M059J (cell line): Measurements from ENCODE around the gene WNK1. TPM values are rescaled to one million over a fixed set of nuclear protein-coding genes. Genes with fewer than 3 reads are reported as not detected.
"Not testable (repeated sequence)": the region's sequence is repeated elsewhere in the genome, so short reads cannot be mapped to it uniquely, and the experiment has no call there.

Source experiments
- DNase-seq: peaks from one replicate; pipeline ENCODE4 v3.0.0-alpha.2; 2012; ENCODE audit warnings: low read depth
- total RNA-seq: library from RNA; depleted of rRNA; stranded (reverse); fragments of >200 nt; shearing (Covaris generic); gene quantifications from 2 replicates; pipeline ENCODE4 v1.2.3, GENCODE V29; 2014

WNK1 gene
- total RNA-seq, 1 experiment from 2014 or later = 40.7 TPM

- no peak for DNase-seq
These were observed 11.5 kb upstream of the WNK1 start for GRCh38 chr12:740921-741320.

- no peak for DNase-seq
These were observed 2.6 kb upstream of the WNK1 start for GRCh38 chr12:749751-750270.

DNA sequence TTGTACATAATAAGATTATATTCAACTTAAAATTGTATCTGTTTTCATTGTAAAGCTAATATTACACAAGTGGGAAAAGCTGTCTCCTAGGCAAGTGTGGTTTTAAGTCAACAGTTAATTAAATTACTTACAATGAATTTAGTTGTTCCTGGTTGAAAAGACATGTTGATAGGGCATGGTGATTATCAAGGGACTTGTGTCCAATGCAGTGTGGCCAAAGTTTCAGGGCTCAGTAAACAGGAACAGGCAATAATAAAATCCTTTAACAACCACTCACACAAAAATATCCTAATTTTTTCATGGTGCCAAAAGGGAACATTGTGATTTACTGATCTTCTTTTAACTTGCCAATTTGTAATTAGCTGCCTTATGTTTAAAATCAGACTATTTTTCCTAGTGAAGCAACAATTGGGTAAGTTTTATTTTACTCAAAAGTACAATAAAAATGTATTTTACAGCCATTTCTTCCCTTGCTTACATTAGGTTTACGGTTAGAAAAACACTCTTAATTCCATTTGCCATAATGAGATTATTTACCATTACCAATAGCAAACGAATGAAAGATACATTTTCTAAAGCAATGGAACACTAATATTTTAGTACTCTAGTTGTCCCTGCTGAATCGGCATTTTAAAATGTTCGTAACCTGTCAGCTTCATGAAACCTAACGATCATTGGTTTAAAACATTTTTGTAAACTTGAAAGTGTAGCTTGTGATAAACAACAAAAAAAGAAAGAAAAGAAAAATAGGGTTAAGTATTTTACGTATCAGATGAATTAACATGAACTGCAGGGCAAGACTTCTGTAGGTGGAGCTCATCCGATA lies 1.8 kb upstream of the WNK1 start:
- DNase-seq = no peak

- DNase-seq = peak; percentile 95
These were observed 984 bp upstream of the WNK1 start for GRCh38 chr12:751192-751998.

DNA sequence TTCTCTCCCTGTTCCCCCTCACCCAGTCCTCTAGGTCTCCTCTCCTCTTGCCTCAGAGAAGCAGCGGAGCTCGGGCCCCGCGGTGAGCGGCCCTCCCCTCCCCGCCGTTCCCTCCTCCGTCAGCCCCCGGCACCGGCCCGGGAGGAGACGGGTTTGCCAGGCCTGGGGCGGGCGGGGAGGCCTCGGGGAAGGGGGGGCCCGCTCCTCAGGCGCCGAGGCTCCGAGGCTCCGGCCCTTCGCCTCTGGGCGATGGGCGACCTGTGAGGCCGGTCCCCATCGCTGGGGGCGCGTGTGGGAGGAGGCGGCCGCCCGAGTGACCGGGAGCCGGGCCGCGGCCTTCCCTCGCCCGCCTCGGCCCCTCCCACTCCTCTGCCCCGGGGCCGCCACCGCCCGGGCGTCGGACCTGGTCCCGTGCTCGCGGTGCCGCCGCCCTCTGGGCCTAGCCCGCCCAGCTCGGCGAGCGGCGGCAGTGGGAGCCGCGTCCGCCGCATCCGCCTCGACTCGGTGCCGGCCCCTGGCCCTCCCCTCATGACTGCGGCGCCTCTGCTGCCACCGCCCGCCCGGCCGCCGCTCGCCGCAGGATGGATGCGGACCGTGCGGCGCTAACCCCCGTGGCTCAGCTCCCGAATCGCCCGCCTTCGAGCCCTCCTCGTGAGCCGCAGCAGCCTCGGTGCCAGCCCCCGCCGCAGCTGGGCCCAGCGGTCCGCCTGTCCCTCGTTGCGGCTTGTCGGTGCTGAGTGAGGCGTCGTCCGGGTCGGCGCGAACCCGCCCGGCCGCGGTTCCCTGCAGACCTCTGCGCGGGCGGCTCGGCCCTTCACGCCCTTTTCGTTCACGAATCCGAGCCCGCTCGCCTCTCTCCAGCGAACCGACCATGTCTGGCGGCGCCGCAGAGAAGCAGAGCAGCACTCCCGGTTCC lies 574 bp downstream of the WNK1 start:
- peak; percentile 51 for DNase-seq

- peak; percentile 42 for DNase-seq
These were observed 1.5 kb downstream of the WNK1 start for GRCh38 chr12:753611-754472.

DNA sequence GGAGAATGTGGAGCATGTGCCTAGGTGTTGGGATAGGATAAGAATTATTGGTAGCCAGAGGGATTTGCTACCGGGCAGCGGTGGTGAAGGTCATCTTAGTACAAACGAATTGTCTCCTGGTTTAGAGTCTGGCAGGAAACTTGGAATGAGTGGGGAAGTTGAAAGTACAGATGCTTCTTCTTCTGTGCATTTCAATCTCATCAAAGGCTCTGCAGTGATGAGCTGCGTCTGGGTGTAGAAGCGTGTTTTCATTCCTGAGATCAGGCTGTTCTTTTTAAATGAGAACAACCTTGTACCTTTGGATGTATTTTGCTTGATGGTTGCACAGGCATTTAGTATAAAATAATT lies 2.1 kb downstream of the WNK1 start:
- peak; percentile 54 for DNase-seq

GRCh38 chr12:754851-755562 lies 2.6 kb downstream of the WNK1 start:
- peak; percentile 71 for DNase-seq

- DNase-seq = no peak
These were observed 7.2 kb downstream of the WNK1 start for GRCh38 chr12:759628-760027.

GRCh38 chr12:761256-761655 lies 8.9 kb downstream of the WNK1 start:
- DNase-seq = peak; percentile 14

GRCh38 chr12:765840-766239 lies 13.5 kb downstream of the WNK1 start:
- DNase-seq = no peak

DNA sequence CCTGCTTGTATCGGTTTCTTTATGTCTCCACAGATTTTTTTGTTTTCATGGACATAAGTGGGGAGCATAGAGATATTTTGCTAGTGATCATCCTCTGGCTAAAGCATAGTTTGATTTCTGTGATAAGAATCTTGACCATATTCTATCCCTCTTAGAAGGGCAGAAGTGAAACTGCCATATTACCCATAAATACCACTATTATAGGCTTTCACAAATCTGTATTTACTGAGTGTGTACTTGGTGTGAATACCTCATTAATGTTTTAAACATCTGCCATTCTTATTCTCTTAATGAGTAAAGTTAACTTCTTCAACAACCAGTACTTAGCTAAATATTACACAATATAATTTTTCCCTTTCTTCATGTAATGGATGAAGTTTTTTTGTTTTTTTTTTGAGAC lies 16.1 kb downstream of the WNK1 start:
- DNase-seq = no peak

DNA sequence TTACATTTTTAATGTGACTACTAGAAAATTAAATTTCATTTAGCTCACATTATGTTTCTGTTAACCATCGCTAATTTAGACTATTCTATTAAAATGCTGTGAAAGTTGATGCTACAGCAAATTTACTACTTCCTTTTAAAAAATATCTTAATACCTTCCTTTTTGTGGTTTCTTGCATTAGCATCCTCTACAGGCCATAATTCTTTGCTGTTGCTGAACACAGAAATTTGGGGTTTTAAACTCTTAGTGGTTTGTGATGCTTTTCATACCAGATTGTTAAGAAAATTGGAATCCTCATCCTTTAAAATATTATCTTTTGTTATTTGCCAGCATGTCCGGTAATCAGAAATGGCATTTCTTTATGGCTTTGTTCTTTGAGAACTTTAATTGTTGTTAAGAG lies 18.1 kb downstream of the WNK1 start:
- no peak for DNase-seq

GRCh38 chr12:772056-772697 lies 19.8 kb downstream of the WNK1 start:
- no peak for DNase-seq

DNA sequence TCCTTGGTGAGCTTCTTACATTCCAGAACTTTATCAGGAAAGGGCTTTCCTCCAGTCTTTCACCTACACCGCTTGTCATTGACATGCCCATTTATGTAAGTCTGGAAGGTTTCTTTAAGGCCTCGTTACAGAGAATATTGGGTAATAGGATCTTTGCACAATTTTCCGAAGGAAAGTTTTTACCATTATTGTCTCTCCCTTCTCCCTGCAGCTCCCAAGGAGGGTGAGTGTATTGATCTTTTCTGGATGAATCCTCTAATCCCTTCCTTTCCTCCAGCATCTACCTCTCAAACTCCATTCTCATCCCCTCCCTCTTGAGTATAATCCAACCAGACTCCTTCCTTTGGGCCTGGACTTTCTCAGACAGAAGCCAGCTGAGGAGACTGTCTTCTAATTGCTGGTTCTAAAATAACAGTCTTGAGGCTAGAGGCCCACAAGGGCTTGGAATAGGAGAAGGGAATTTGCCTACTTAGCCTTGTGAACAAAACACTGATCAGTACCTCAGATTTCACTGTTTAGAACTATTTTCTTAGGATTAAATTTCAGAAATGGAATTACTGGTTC lies 21.8 kb downstream of the WNK1 start:
- no peak for DNase-seq

DNA sequence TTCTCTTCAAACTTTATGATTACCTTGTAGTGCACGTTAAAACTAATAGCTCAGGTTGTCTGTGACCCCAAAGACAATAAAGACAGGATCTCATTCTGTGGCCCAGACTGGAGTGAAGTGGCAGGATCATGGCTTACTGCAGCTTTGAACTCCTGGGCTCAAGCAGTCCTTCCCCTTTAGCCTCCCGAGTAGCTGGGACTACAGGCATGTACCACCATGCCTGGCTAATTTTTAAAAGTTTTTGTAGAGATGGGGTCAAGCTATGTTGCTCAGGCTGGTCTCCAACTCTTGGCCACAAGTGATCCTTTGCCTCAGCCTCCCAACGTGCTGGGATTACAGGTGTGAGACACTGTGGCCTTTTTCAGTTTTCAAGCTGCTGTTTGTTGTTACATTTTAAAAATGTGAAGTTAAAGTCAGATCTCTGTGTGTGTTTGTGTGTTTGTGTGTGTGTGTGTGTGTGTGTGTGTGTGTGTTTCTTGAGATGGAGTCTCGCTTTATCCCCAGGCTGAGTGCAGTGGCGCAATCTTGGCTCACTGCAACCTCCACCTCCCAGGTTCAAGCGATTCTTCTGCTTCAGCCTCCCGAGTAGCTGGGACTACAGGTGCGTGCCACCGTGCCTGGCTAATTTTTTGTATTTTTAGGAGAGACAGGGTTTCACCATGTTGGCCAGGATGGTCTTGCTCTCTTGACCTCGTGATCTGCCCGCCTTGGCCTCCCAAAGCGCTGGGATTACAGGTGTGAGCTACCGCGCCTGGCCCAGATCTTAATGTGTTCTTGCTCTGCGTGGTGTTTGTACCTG lies 23.8 kb downstream of the WNK1 start:
- DNase-seq = not testable (repeated sequence)

- DNase-seq = peak; percentile 11
These were observed 24.5 kb downstream of the WNK1 start for GRCh38 chr12:776772-777373.

GRCh38 chr12:777550-778047 lies 25.2 kb downstream of the WNK1 start:
- DNase-seq = no peak
